K562 (cell line): ENCODE data around the gene ARMC7. TPM values are rescaled to one million over a fixed set of nuclear protein-coding genes. Genes with fewer than 3 reads are reported as not detected.

Source experiments
- ATAC-seq: fragments of 200-7000 bp; cut with Tn5 transposase; 3 replicates; pipeline ENCODE4 v1.9.1; 2020; ENCODE audit warnings: moderate library complexity
- BruUV-seq: library from RNA; stranded (reverse); fragments of 400-500 nt; replicated peaks from 2 replicates; lab custom pipeline; 2021; lab: Mats Ljungman, UMichigan
- CTCF ChIA-PET: fragments of 300-600 bp; formaldehyde crosslinking; extraction: SDS; loops from one replicate; lab custom pipeline; 2021; ENCODE audit warnings: low intra/inter-chr PET ratio; lab: Yijun Ruan, JAX
- POLR2A ChIA-PET: fragments of 300-600, 350-650 bp; sonication (Branson Sonifier 250); formaldehyde crosslinking; extraction: SDS; loops from one replicate; lab custom pipeline; 2021; ENCODE audit warnings: antibody characterized with exemption, inconsistent platforms; lab: Yijun Ruan, JAX
- DNase-seq, 4 experiments: peaks; one replicate each; pipeline versions ENCODE4 v3.0.0 to v3.0.0-alpha.2; 2011 to 2018; ENCODE audit warnings: low spot score in 3 of 4, mixed read lengths in 3 of 4; ENCODE audit errors: extremely low read depth in 1 of 4
- FAIRE-seq: peaks from 2 replicates; lab custom pipeline; 2011; peaks lifted over from hg19 to GRCh38; lab: Jason Lieb, UNC
- H2AFZ ChIP-seq: 2 replicates; pipeline ENCODE4 v1.6.0; 2011; ENCODE audit warnings: low read depth, low read length, control low read depth, inconsistent platforms
- H3K27ac ChIP-seq: fragments of 200-600 bp; 3 replicates; pipeline ENCODE4 v1.8.0; 2011; ENCODE audit warnings: low read depth, mild to moderate bottlenecking, control low read depth, inconsistent platforms, low read length, moderate library complexity, mixed read lengths; ENCODE audit errors: extremely low read depth
- H3K27me3 ChIP-seq, 2 experiments: fragments of 300-600 bp in 1 of 2; 2 replicates in 1 of 2; 3 replicates in 1 of 2; pipeline versions ENCODE4 v1.6.0 to v1.8.0; 2011; ENCODE audit warnings: inconsistent platforms in 2 of 2, low read length in 2 of 2, mild to moderate bottlenecking in 1 of 2, mixed read lengths in 1 of 2, moderate library complexity in 1 of 2; ENCODE audit not compliant: control insufficient read depth in 2 of 2, insufficient read depth in 2 of 2
- H3K36me3 ChIP-seq: fragments of 300-600 bp; 3 replicates; pipeline ENCODE4 v1.8.0; 2011; ENCODE audit warnings: mild to moderate bottlenecking, low read length, inconsistent platforms; ENCODE audit not compliant: control insufficient read depth, insufficient read depth
- H3K4me1 ChIP-seq, 2 experiments: fragments of 200-600 bp in 1 of 2; replicated peaks in 1 of 2; 2 replicates in 1 of 2; 3 replicates in 1 of 2; pipeline versions ENCODE4 v1.5.1 to v1.8.0; 2011; ENCODE audit warnings: inconsistent platforms in 2 of 2, low read length in 2 of 2, mild to moderate bottlenecking in 1 of 2, mixed read lengths in 1 of 2, moderate library complexity in 1 of 2; ENCODE audit not compliant: control insufficient read depth in 2 of 2, insufficient read depth in 2 of 2
- H3K4me2 ChIP-seq: 2 replicates; pipeline ENCODE4 v1.6.1; 2011; ENCODE audit warnings: low read length, control low read depth, inconsistent platforms, mixed read lengths; ENCODE audit not compliant: insufficient read depth
- H3K4me3 ChIP-seq: fragments of 200-600 bp; sonication (generic), shearing (Covaris generic); 2 replicates; pipeline ENCODE4 v1.5.1; 2016; ENCODE audit warnings: control low read depth, inconsistent platforms
- H3K79me2 ChIP-seq: fragments of 200-600 bp; 3 replicates; pipeline ENCODE4 v1.8.0; 2011; ENCODE audit warnings: low read length, inconsistent platforms; ENCODE audit not compliant: control insufficient read depth, insufficient read depth
- H3K9ac ChIP-seq, 2 experiments: 2 replicates each; pipeline versions ENCODE4 v1.6.0 to v1.6.1; 2011; ENCODE audit warnings: low read depth in 2 of 2, low read length in 2 of 2, control low read depth in 1 of 2, inconsistent platforms in 1 of 2, mild to moderate bottlenecking in 1 of 2, mixed read lengths in 1 of 2; ENCODE audit not compliant: insufficient read depth in 1 of 2
- H3K9me1 ChIP-seq: one replicate; pipeline ENCODE4 v1.6.0; 2011; ENCODE audit warnings: inconsistent platforms, mild to moderate bottlenecking, low read length, moderate library complexity; ENCODE audit not compliant: control insufficient read depth, insufficient read depth
- H3K9me3 ChIP-seq: replicated peaks from 2 replicates; pipeline ENCODE4 v1.5.1; 2011; ENCODE audit warnings: low read depth, low read length, inconsistent platforms; ENCODE audit not compliant: control insufficient read depth, insufficient read depth
- H4K20me1 ChIP-seq: replicated peaks from 2 replicates; pipeline ENCODE4 v1.6.1; 2011; ENCODE audit warnings: low read length, inconsistent platforms, mixed read lengths; ENCODE audit not compliant: control insufficient read depth, insufficient read depth
- CHD4 ChIP-seq: fragments of 200-600 bp; sonication (generic); IDR thresholded peaks from 3 replicates; pipeline ENCODE4 v1.6.1; 2012; ENCODE audit warnings: low read depth, mild to moderate bottlenecking, mixed read lengths, low read length, inconsistent platforms; ENCODE audit not compliant: insufficient read depth, insufficient replicate concordance, poor library complexity, severe bottlenecking
- COPS2 ChIP-seq: fragments of 450-650 bp; conservative IDR thresholded peaks from 2 replicates; pipeline ENCODE4 v1.6.1; 2016; ENCODE audit warnings: mild to moderate bottlenecking, moderate library complexity
- CREBBP ChIP-seq: IDR thresholded peaks from one replicate; pipeline ENCODE4 v1.6.1; 2012; ENCODE audit warnings: low read depth, mild to moderate bottlenecking, control low read depth, inconsistent platforms, low read length
- CTBP1 ChIP-seq: fragments of 450-650 bp; IDR thresholded peaks from 2 replicates; pipeline ENCODE4 v1.6.1; 2016; ENCODE audit warnings: borderline replicate concordance
- GATAD2A ChIP-seq: fragments of 450-650 bp; IDR thresholded peaks from 2 replicates; pipeline ENCODE4 v1.6.1; 2017
- HDAC6 ChIP-seq: IDR thresholded peaks from 2 replicates; pipeline ENCODE4 v1.6.1; 2012; ENCODE audit warnings: low read depth, mild to moderate bottlenecking, control low read depth, inconsistent platforms, low read length, moderate library complexity
- IRF2 ChIP-seq: sonication (generic); formaldehyde crosslinking; IDR thresholded peaks from 2 replicates; pipeline ENCODE4 v1.8.1; 2022; ENCODE audit warnings: mild to moderate bottlenecking, missing genetic modification reagents
- NFATC3 ChIP-seq: fragments of 450-650 bp; IDR thresholded peaks from 2 replicates; pipeline ENCODE4 v1.6.1; 2017; ENCODE audit warnings: mild to moderate bottlenecking
- TAF1 ChIP-seq: IDR thresholded peaks from 2 replicates; pipeline ENCODE4 v1.6.1; 2011; ENCODE audit warnings: mild to moderate bottlenecking, low read length, moderate library complexity; ENCODE audit not compliant: insufficient read depth, control insufficient read depth, severe bottlenecking; ENCODE audit errors: extremely low read depth
- WGBS: fragments of 100-300 bp; shearing (Covaris generic); methylation state at CpG from one replicate; pipeline ENCODE4 v1.1.6; 2016; ENCODE audit warnings: low coverage, mixed read lengths; ENCODE audit not compliant: insufficient coverage; ENCODE audit errors: missing lambda C conversion rate; 5-methylcytosine and 5-hydroxymethylcytosine counted together
- in situ Hi-C: fragments of 300-500 bp; cut with MboI; formaldehyde crosslinking; loops from 4 replicates; pipeline ENCODE4 v1.15.0; 2018; ENCODE audit warnings: inconsistent platforms, mixed read lengths
- intact Hi-C: fragments of 100-400 bp; cut with micrococcal nuclease; formaldehyde crosslinking; loops from 2 replicates; pipeline ENCODE4 v1.14.2; 2022
- polyA plus RNA-seq, 8 experiments: library from polyadenylated mRNA; depleted of rRNA in 4 of 8; stranded (reverse) in 5 of 8; unstranded in 3 of 8; fragments of >200 nt; fragmentation: Nextera tagmentation in 2 of 8; fragmentation: Illumina TruSeq in 1 of 8; extraction: Ambion mirVana in 2 of 8; extraction: Trizol in 1 of 8; gene quantifications; 2 replicates each; pipeline versions ENCODE4 v1.2.1 to v1.2.3, GENCODE V29; 2011 to 2014; ENCODE audit warnings: inconsistent platforms in 1 of 8, missing spikeins in 1 of 8
- total RNA-seq, 7 experiments: library from RNA; depleted of rRNA in 6 of 7; stranded (reverse); fragments of >200 nt in 6 of 7; fragmentation: Illumina TruSeq in 2 of 7; extraction: Trizol in 2 of 7; gene quantifications; 2 replicates each; pipeline versions ENCODE4 v1.2.1 to v1.2.3, GENCODE V29; 2011 to 2021; ENCODE audit warnings: low replicate concordance in 1 of 7
- TF ChIP-seq, protein P1 (sequence below): conservative IDR thresholded peaks from 2 replicates; pipeline ENCODE4 v1.6.1; 2011; ENCODE audit warnings: low read depth, mild to moderate bottlenecking, low read length; ENCODE audit not compliant: control insufficient read depth
- TF ChIP-seq, protein P2 (sequence below): fragments of 250-450 bp; sonication (Bioruptor Pico); IDR thresholded peaks from 2 replicates; pipeline ENCODE4 v1.4.0; 2020
- TF ChIP-seq, protein P3 (sequence below): fragments of 450-650 bp; formaldehyde crosslinking; IDR thresholded peaks from 2 replicates; pipeline ENCODE4 v1.4.0; 2020; ENCODE audit warnings: mild to moderate bottlenecking

The ARMC7 gene
- total and polyA plus RNA-seq, 9 of the 15 experiments (the other 6 are each of a cell fraction or from before 2014, with no cell fraction given) = 1.4 to 15.2 (median 5.9) TPM

DNA sequence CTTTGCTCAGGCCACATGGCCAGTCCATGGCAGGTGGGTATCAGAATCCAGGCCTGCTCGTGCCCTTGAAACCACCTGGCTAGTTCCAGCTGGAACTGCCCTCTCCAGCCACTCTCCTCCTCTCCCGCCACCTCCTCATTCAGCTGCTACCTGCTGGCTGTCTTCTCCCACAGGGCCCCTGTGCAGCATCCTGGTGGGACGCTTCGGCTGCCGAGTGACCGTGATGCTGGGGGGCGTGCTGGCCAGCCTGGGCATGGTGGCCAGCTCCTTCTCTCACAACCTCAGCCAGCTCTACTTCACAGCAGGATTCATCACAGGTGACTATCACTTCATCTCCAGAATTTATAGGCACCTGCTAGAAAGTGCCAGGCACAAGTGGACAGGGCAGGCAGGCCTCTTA lies 11.9 kb upstream of the ARMC7 start (continued):
- TF ChIP-seq, protein P1, sequence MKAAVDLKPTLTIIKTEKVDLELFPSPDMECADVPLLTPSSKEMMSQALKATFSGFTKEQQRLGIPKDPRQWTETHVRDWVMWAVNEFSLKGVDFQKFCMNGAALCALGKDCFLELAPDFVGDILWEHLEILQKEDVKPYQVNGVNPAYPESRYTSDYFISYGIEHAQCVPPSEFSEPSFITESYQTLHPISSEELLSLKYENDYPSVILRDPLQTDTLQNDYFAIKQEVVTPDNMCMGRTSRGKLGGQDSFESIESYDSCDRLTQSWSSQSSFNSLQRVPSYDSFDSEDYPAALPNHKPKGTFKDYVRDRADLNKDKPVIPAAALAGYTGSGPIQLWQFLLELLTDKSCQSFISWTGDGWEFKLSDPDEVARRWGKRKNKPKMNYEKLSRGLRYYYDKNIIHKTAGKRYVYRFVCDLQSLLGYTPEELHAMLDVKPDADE = no peak
- TF ChIP-seq COPS2 (no peak), CHD4 (no peak), IRF2 (CRISPR knock-in tag) (no peak), CTBP1 (no peak)
- TF ChIP-seq, protein P2, sequence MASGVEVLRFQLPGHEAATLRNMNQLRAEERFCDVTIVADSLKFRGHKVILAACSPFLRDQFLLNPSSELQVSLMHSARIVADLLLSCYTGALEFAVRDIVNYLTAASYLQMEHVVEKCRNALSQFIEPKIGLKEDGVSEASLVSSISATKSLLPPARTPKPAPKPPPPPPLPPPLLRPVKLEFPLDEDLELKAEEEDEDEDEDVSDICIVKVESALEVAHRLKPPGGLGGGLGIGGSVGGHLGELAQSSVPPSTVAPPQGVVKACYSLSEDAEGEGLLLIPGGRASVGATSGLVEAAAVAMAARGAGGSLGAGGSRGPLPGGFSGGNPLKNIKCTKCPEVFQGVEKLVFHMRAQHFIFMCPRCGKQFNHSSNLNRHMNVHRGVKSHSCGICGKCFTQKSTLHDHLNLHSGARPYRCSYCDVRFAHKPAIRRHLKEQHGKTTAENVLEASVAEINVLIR (CRISPR knock-in tag) = no peak

DNA sequence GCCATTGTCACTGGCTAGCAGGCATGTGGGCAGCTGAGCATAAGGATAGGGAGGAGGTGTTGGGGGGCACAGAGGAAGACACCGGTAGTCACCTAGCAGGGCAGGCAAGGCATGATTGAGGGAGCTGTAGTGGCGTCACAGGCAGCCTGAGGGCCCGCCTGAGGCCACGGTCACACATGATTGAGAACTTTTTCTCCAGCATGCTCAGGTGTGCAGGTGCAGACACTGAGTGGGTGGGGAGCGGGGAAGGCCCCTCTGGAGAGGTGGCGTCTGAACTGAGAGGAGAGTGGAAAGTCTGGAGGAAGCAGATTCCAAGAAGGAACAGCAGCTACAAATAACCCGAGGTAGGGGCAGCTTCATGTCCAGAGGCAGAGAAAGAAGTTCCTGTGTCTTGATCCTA lies 10.9 kb upstream of the ARMC7 start:
- Histone ChIP-seq H2AFZ (no peak overlapping the region), H3K9ac (peak overlapping the region in 1 of 2 experiments; percentile 74; a peak in 2 of 4 replicates), H3K9me1 (no peaks in the 10 kb centered on the region), H3K79me2 (no peaks in the 10 kb centered on the region), H3K4me1 (peaks cover 18 to 44% of the 10 kb centered on the region in 2 experiments; a peak in 4 of 5 replicates), H3K4me3 (no peak overlapping the region), H3K4me2 (no peak overlapping the region), H3K36me3 (no peaks in the 10 kb centered on the region), H3K9me3 (no peaks in the 10 kb centered on the region), H3K27ac (no peak overlapping the region), H3K27me3 (no peaks in the 10 kb centered on the region), H4K20me1 (no peaks in the 10 kb centered on the region)
- ChIA-PET CTCF (no interaction called here), POLR2A (interaction anchor here (0.7 to 1.6 kb wide), 4 partner anchors 11 to 102 kb away, joined by 3 to 5 read pairs (median 4); partner anchors contain the start of gene ARMC7)
- ATAC-seq (no peak), DNase-seq (no peak), FAIRE-seq (no peak)
- intact Hi-C loops (no loop called here), in situ Hi-C loops (no loop called here)
- no TSS peak for BruUV-seq
- TF ChIP-seq GATAD2A (no peak), CREBBP (no peak), HDAC6 (no peak), NFATC3 (no peak), TAF1 (no peak)
- TF ChIP-seq, protein P3, sequence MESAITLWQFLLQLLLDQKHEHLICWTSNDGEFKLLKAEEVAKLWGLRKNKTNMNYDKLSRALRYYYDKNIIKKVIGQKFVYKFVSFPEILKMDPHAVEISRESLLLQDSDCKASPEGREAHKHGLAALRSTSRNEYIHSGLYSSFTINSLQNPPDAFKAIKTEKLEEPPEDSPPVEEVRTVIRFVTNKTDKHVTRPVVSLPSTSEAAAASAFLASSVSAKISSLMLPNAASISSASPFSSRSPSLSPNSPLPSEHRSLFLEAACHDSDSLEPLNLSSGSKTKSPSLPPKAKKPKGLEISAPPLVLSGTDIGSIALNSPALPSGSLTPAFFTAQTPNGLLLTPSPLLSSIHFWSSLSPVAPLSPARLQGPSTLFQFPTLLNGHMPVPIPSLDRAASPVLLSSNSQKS = no peak
- WGBS = 69% methylated on average over 7 of the region's 7 CpGs
